ENCODE results near the gene NCR1. TPM values are rescaled to one million over a fixed set of nuclear protein-coding genes. Genes with fewer than 3 reads are reported as not detected.

Gene NCR1
- polyA plus RNA-seq, 1 donor from 2014 or later, result not detected

DNA sequence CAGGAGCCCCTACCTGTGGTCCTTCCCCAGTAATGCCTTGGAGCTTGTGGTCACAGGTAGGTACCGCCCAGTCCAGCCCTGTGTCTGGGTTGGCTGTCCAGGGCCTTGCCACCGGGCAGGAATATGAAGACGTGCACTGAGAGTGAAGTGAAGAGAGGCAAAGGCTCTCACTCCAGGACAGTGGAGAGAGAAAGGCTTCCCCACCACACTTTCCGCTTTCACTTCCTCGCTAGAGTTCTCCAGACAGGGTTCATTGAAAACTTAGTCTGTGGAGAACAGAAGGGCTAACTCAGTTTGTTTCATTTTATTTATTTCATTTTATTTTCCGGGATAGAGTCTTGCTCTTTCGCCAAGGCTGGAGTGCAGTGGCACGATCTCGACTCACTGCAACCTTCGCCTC is 17.7 kb upstream of the NCR1 start:
- Histone ChIP-seq H3K9ac (ENCODE audit: low read length) (no peak overlapping the region), H3K36me3 (ENCODE audit: insufficient read depth, low read length) (no peaks in the 10 kb centered on the region), H3K27me3 (ENCODE audit: insufficient read depth, low read depth, low read length) (no peaks in the 10 kb centered on the region), H3F3A (ENCODE audit: insufficient read depth, low read length, poor library complexity, severe bottlenecking) (no peaks in the 10 kb centered on the region), H3K27ac (ENCODE audit: low read length) (no peak overlapping the region), H3K9me2 (ENCODE audit: insufficient read depth, low read length) (no peaks in the 10 kb centered on the region), H3K79me2 (replicated peaks; ENCODE audit: insufficient read depth, low read length) (no peaks in the 10 kb centered on the region), H2AFZ (ENCODE audit: low read depth, low read length) (no peak overlapping the region), H4K20me1 (ENCODE audit: insufficient read depth) (no peaks in the 10 kb centered on the region), H3K4me3 (ENCODE audit: low read length) (no peak overlapping the region), H3K4me2 (ENCODE audit: low read length) (no peak overlapping the region), H3K9me3 (ENCODE audit: low read length) (no peaks in the 10 kb centered on the region)
- TF ChIP-seq SMC3 (conservative IDR thresholded peaks at IDR 0.05; ENCODE audit: poor library complexity) (no peak), POLR2AphosphoS5 (IDR thresholded peaks at IDR 0.05) (no peak), MXI1 (conservative IDR thresholded peaks at IDR 0.05; ENCODE audit: poor library complexity, severe bottlenecking) (no peak), REST (IDR thresholded peaks at IDR 0.05; ENCODE audit: borderline replicate concordance) (no peak), EZH2 (IDR thresholded peaks at IDR 0.05; ENCODE audit: borderline replicate concordance, insufficient read depth, low read length, poor library complexity, severe bottlenecking) (no peak), RAD21 (conservative IDR thresholded peaks at IDR 0.05) (no peak), EP300 (conservative IDR thresholded peaks at IDR 0.05; ENCODE audit: poor library complexity, severe bottlenecking) (no peak)

GRCh38 chr19:54889566-54889965 is 16.4 kb upstream of the NCR1 start:
- no peaks in the 10 kb centered on the region for H4K20me1 ChIP-seq (ENCODE audit: insufficient read depth)
- H3K9ac ChIP-seq (ENCODE audit: low read length), result no peak overlapping the region
- no peak overlapping the region for H2AFZ ChIP-seq (ENCODE audit: low read depth, low read length)
- H3K79me2 ChIP-seq (replicated peaks; ENCODE audit: insufficient read depth, low read length), result no peaks in the 10 kb centered on the region
- H3F3A ChIP-seq (ENCODE audit: insufficient read depth, low read length, poor library complexity, severe bottlenecking), result no peaks in the 10 kb centered on the region
- no peaks in the 10 kb centered on the region for H3K36me3 ChIP-seq (ENCODE audit: insufficient read depth, low read length)
- H3K27ac ChIP-seq (ENCODE audit: low read length), result no peak overlapping the region
- no peaks in the 10 kb centered on the region for H3K9me2 ChIP-seq (ENCODE audit: insufficient read depth, low read length)
- H3K9me3 ChIP-seq (ENCODE audit: low read length), result no peaks in the 10 kb centered on the region
- no peak for TF ChIP-seq REST (IDR thresholded peaks at IDR 0.05; ENCODE audit: borderline replicate concordance)
- no peaks in the 10 kb centered on the region for H3K27me3 ChIP-seq (ENCODE audit: insufficient read depth, low read depth, low read length)
- no peak overlapping the region for H3K4me3 ChIP-seq (ENCODE audit: low read length)
- H3K4me2 ChIP-seq (ENCODE audit: low read length), result no peak overlapping the region
